Hepatocyte (in vitro differentiated cells): ENCODE measurements around the gene PRKCSH.

Experiments
- EZH2 ChIP-seq: fragments of 200-600 bp; sonication (generic); IDR thresholded peaks from 2 replicates; pipeline ENCODE4 v1.6.1; 2016; ENCODE audit warnings: antibody characterized with exemption, mild to moderate bottlenecking, borderline replicate concordance
- EZH2phosphoT487 ChIP-seq: fragments of 200-600 bp; sonication (generic); IDR thresholded peaks from one replicate; pipeline ENCODE4 v1.6.1; 2018; ENCODE audit warnings: antibody characterized with exemption, mild to moderate bottlenecking, low read depth, moderate library complexity; ENCODE audit not compliant: unreplicated experiment, severe bottlenecking
- TF ChIP-seq, protein P1 (sequence below): fragments of 200-600 bp; sonication (generic); IDR thresholded peaks from 2 replicates; pipeline ENCODE4 v1.5.1; 2016; ENCODE audit warnings: antibody characterized with exemption, mild to moderate bottlenecking; ENCODE audit not compliant: poor library complexity

DNA sequence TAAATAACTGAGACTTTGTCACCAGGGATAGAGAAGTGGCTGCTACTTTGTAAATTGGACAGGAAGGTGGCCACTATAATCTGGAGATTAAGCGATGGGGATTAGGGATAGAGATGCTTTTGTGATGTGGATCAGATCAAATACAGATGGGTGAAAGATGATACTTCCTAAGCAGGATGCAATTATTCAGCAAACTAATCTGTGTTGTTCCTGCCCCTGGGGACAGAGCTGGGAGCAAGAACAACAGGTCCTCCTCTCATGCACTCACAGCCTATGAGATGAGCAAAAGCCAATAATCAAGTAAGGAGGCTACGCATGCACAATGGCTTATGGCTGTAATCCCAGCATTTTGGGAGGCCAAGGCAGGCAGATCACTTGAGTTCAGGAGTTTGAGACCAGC, 20.9 kb upstream of the PRKCSH start:
- TF ChIP-seq, protein P1, sequence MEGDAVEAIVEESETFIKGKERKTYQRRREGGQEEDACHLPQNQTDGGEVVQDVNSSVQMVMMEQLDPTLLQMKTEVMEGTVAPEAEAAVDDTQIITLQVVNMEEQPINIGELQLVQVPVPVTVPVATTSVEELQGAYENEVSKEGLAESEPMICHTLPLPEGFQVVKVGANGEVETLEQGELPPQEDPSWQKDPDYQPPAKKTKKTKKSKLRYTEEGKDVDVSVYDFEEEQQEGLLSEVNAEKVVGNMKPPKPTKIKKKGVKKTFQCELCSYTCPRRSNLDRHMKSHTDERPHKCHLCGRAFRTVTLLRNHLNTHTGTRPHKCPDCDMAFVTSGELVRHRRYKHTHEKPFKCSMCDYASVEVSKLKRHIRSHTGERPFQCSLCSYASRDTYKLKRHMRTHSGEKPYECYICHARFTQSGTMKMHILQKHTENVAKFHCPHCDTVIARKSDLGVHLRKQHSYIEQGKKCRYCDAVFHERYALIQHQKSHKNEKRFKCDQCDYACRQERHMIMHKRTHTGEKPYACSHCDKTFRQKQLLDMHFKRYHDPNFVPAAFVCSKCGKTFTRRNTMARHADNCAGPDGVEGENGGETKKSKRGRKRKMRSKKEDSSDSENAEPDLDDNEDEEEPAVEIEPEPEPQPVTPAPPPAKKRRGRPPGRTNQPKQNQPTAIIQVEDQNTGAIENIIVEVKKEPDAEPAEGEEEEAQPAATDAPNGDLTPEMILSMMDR = no peak
- TF ChIP-seq EZH2 (no peak), EZH2phosphoT487 (no peak)
